Measurements from ENCODE around the gene PMEPA1. TPM values are rescaled to one million over a fixed set of nuclear protein-coding genes. Genes with fewer than 3 reads are reported as not detected.

The PMEPA1 gene
- total and polyA plus RNA-seq, 10 donors, result 4.8 to 15.7 (median 9.2) TPM

- peak; percentile 77 for DNase-seq
- intact Hi-C loops (cut with DNase I; ENCODE audit: low total_unique reads), result loop anchor here (5.0 kb wide), 1 partner anchor 229 kb away; no protein-coding TSS in a partner anchor
- Histone ChIP-seq H3K4me3 (no peak overlapping the region), H3K4me1 (peaks cover 15 to 64% (median 43%) of the 10 kb centered on the region in 6 donors), H3K9me3 (no peaks in the 10 kb centered on the region), H3K27ac (no peak overlapping the region), H3K36me3 (peaks cover 0 to 55% (median 23%) of the 10 kb centered on the region in 6 donors), H3K27me3 (replicated peaks in 1 of 7) (no peaks in the 10 kb centered on the region)
- WGBS, 5 donors, result 88 to 97% (median 93%) methylated on average over 15 to 20 of the region's 20 CpGs
- TF ChIP-seq POLR2A (IDR thresholded peaks at IDR 0.05) (no peak), POLR2AphosphoS5 (IDR thresholded peaks at IDR 0.05) (no peak), CTCF (IDR thresholded peaks at IDR 0.05 in 8 of 11, conservative IDR thresholded peaks at IDR 0.05 in 3 of 11) (no peak)
These were observed 93.5 kb downstream of the PMEPA1 start for GRCh38 chr20:57616143-57616951.

- H3K4me3 ChIP-seq, result no peak overlapping the region
- H3K4me1 ChIP-seq, result peaks cover 10 to 55% (median 33%) of the 10 kb centered on the region in 6 donors
- peak; percentile 68 for DNase-seq
- H3K27me3 ChIP-seq (replicated peaks in 1 of 7), result no peaks in the 10 kb centered on the region
- H3K36me3 ChIP-seq, result peaks cover 0 to 64% (median 27%) of the 10 kb centered on the region in 6 donors
- H3K27ac ChIP-seq, result no peak overlapping the region
- WGBS, 5 donors, result 48 to 89% (median 74%) methylated on average over 8 of the region's 8 CpGs
- no peaks in the 10 kb centered on the region for H3K9me3 ChIP-seq
- TF ChIP-seq POLR2AphosphoS5 (IDR thresholded peaks at IDR 0.05) (no peak), CTCF (IDR thresholded peaks at IDR 0.05 in 8 of 11, conservative IDR thresholded peaks at IDR 0.05 in 3 of 11) (no peak), POLR2A (IDR thresholded peaks at IDR 0.05) (no peak)
- intact Hi-C loops (cut with DNase I; ENCODE audit: low total_unique reads), result loop anchor here (5.0 kb wide), 1 partner anchor 228 kb away; no protein-coding TSS in a partner anchor
These were observed 94.4 kb downstream of the PMEPA1 start for GRCh38 chr20:57615445-57615811.

GRCh38 chr20:57614490-57615444, 95.0 kb downstream of the PMEPA1 start:
- no peaks in the 10 kb centered on the region for H3K27me3 ChIP-seq (replicated peaks in 1 of 7)
- 89 to 95% (median 91%) methylated on average over 15 to 16 of the region's 16 CpGs for WGBS, 5 donors
- intact Hi-C loops (cut with DNase I; ENCODE audit: low total_unique reads), result loop anchor here (5.0 kb wide), 1 partner anchor 227 kb away; no protein-coding TSS in a partner anchor
- peaks cover 10 to 48% (median 28%) of the 10 kb centered on the region in 6 donors for H3K4me1 ChIP-seq
- H3K4me3 ChIP-seq, result no peak overlapping the region
- no peak overlapping the region for H3K27ac ChIP-seq
- no peak for TF ChIP-seq POLR2AphosphoS5 (IDR thresholded peaks at IDR 0.05)
- no peak for TF ChIP-seq POLR2A (IDR thresholded peaks at IDR 0.05)
- no peak for TF ChIP-seq CTCF (IDR thresholded peaks at IDR 0.05 in 8 of 11, conservative IDR thresholded peaks at IDR 0.05 in 3 of 11)
- peaks cover 0 to 71% (median 33%) of the 10 kb centered on the region in 6 donors for H3K36me3 ChIP-seq
- H3K9me3 ChIP-seq, result no peaks in the 10 kb centered on the region
- peak; percentile 59 for DNase-seq
